Fibroblast of upper back skin (primary cell): Measurements from ENCODE around the gene TTC28.
A peak's percentile ranks its signal among the peaks of the same experiment; 100 is the strongest.
"Not testable (repeated sequence)": the region's sequence is repeated elsewhere in the genome, so short reads cannot be mapped to it uniquely, and the experiment has no call there.

Source experiments
- DNase-seq: peaks from one replicate; pipeline ENCODE4 v3.0.0-alpha.2; 2013

Gene TTC28

GRCh38 chr22:28480000-28480715, 199.5 kb downstream of the TTC28 start:
- DNase-seq, result no peak

DNA sequence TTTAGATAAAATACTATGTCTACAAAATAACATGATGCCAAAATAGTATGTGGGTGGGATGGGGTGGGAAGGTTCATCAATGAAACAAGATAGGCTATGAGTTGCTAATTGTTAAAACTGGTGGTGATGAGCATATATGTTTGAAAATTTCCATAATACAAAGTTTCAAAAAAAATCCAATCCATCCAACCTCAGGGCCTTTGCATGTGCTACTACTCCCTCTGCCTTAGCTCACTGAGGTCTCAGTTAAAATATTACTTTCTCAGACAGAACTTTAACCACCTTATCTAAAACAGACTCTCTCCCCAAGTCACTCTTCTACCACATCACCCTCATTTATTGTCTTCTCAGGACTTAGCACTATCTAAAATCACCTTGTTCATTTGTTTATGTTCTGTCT, 201.1 kb downstream of the TTC28 start:
- DNase-seq, result no peak

GRCh38 chr22:28477556-28477955, 202.1 kb downstream of the TTC28 start:
- no peak for DNase-seq

GRCh38 chr22:28474330-28474729, 205.3 kb downstream of the TTC28 start:
- DNase-seq, result no peak

- DNase-seq, result no peak
Observed at GRCh38 chr22:28473258-28473657, 206.4 kb downstream of the TTC28 start.

GRCh38 chr22:28467055-28467454, 212.6 kb downstream of the TTC28 start:
- not testable (repeated sequence) for DNase-seq

DNA sequence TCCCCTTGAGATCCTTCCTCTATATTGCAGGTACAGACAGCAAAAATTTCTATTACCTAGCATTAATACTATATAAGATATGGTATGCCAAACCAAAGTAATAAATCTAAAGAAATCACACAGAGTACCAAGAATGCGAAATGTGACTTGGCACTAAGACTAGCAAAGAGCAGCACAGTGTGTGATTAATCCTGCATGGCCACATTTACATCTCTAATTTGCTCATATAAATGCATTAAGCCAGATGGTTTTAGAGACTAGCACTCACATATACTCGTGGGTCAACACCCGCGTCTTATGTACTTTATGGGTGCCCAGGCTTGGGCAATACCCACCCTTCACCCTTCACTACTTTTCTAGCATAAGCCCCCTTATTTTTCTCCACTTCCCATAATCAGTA, 213.2 kb downstream of the TTC28 start:
- DNase-seq, result no peak

GRCh38 chr22:28465841-28466240, 213.8 kb downstream of the TTC28 start:
- no peak for DNase-seq

DNA sequence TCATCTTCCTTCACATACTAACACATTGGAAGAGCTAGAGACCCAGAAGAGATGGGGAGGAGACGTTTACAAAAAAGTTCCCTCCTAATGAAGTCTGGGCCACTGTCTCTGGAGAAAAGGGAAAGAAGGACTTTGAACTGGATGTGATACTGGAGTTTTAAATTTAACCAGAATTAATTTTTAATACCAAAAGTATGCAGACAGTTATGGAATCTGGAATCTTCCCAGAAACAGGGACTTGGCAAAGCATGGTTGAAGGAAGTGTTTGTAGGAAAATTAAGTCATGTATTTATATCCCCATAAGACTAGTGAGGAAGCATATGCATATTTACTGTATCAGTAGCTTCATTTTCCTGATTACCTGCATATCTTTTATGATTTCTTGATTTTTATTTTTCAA, 215.5 kb downstream of the TTC28 start:
- DNase-seq, result peak; percentile 44

DNA sequence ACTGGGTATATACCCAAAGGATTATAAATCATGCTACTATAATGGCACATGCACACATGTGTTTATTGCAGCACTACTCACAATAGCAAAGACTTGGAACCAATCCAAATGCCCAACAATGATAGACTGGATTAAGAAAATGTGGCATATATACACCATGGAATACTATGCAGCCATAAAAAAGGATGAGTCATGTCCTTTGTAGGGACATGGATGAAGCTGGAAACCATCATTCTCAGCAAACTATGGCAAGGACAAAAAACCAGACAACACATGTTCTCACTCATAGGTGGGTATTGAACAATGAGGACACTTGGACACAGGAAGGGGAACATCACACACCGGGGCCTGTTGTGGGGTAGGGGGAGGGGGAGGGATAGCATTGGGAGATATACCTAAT, 216.2 kb downstream of the TTC28 start:
- not testable (repeated sequence) for DNase-seq

DNA sequence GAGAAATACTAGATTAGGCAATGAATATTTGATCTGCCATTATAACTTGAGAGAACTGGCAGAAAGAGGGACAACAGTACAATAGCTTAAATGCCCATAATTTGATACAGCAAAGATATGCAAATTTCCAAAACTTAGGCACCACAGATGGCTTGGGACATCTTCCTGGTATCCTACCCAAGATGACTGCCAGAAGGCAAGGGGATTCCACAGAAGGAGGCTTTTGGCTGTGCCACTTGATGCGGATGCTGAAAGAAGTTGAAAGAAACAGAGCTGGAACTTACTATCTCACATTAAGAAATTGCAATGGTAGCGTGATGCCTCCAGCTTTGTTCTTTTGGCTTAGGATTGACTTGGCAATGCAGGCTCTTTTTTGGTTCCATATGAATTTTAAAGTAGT, 216.7 kb downstream of the TTC28 start:
- no peak for DNase-seq

DNA sequence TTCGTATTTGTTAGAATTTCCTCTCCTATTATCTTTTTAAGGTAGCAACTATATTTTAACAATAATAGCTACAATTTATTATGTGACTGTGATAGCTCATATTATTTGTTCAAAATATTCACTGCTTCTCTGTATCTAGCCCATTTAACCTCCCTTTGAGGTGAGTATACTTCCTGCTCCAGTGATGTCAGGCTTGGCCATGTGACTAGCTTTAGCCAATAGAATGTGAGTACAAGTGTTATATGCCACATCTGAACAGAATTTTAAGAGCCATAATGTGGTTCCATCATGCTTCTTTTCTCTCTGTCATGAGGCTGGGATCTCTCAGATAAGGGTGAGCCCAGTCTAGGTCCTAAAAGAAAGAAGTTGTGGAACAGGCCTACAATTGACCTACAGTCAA, 217.6 kb downstream of the TTC28 start:
- DNase-seq, result no peak

- DNase-seq, result no peak
Observed at GRCh38 chr22:28454431-28455064, 225.1 kb downstream of the TTC28 start.

GRCh38 chr22:28450109-28450508, 229.5 kb downstream of the TTC28 start:
- no peak for DNase-seq

GRCh38 chr22:28449041-28449440, 230.6 kb downstream of the TTC28 start:
- DNase-seq, result no peak

DNA sequence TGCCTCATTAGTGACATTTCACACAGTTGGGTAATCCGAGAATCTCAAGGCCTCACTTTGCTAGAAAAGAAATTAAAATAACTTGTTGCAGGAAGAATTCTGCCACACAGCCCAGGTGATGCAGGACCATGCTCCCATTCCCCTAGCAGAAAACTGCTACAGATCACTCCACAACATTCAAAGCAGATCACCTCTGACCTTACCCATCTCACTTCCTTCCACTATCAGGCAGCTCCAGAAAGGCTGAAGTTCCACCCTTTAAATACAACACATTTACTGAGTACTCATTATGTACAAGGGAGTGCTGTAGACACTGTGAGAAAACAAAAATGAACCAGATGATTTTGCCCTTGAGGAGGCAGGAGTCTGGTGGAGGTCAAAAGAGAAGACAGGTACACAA, 231.0 kb downstream of the TTC28 start:
- no peak for DNase-seq

DNA sequence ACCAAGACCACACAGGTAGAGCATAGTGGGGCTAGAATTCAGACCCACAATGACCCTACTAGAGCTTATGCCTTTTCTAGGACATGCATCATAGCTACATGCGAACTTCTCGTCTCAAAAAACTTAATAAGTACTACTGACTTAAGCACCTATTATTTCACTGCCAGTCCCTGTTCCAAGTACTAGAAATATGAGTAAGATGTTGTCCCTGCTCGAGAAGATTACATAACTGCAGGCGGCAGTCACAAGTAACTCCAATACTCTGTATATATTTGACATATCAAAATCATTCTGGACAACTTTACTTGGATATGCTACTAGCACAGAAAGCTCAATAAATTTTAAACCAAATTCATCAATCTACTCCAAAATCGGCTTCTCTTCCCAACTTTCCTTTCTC, 235.0 kb downstream of the TTC28 start:
- no peak for DNase-seq

- peak; percentile 84 for DNase-seq
Observed at GRCh38 chr22:28443526-28443876, 236.1 kb downstream of the TTC28 start.

DNA sequence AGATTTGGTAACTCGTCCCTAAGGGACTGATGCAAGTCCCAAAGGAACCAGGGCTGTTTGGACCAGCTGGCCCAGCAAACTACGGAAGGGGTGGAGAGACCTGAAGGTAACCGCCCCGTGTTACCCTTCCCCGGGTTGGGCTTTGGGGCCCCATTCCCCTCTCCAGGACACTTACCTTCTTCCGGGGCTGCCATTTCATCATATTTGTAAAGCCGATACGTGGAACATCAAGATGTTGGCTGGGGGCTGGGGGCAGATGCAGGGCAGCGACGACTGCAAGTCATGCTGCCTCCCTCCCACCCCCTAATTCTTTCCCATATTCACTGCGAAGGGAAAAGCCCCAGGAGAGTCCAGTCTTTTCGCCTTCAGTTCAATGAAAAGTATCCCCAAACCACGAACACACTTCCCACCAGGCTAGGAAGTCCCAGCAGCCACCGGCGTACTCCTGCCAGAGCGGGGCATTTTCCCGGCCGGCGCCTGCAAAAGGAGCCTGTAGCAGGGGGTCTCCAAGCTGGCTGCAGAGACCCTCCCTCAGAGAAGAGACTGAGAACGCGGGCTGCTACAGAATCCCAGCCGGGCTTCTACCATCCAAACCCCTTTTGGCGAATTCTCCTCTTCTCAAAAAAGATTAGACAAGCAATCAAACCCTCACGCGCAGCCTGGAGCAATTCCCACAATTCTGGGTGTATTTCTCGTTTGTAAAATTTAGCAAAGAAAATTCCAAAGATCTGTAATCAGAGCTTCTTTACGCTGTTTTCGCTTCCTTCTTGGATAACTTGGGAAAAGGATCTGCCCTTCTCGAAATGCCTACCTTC, 236.7 kb downstream of the TTC28 start:
- DNase-seq, result peak; percentile 63

DNA sequence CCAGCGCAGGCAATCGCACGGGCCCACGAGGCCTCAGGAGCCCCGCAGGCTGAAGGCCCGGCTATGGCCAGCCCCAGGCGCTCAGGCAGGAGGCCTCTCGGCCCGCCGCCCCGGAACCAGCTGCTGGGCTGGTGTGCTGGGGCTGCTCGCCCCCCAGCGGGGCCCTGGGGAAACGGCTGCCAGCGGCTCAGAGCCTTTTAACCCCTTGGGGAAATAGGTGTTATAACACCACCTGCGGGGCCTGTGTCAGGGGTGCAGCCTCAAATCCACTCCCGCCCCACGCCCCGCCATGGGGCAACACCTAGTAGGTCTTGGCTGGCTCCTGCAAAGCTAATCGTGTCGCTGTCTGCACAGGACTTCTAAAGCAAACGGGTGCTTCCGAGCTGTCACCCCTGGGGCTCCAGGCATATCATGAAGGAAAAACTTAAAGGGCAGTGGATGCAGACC, 237.4 kb downstream of the TTC28 start:
- peak; percentile 82 for DNase-seq

GRCh38 chr22:28441720-28442263, 237.8 kb downstream of the TTC28 start:
- no peak for DNase-seq

- DNase-seq, result peak; percentile 56
Observed at GRCh38 chr22:28440592-28441390, 238.8 kb downstream of the TTC28 start.
